ENCODE measurements around the gene PTPRE.
"Not testable (repeated sequence)": the region's sequence is repeated elsewhere in the genome, so short reads cannot be mapped to it uniquely, and the experiment has no call there.

Gene PTPRE

GRCh38 chr10:128081720-128082119 is 174.8 kb downstream of the PTPRE start:
- no peak for DNase-seq

GRCh38 chr10:128083191-128083895 is 176.4 kb downstream of the PTPRE start:
- DNase-seq: no peak

- no peak for DNase-seq
These were observed 177.5 kb downstream of the PTPRE start for GRCh38 chr10:128084364-128084763.

GRCh38 chr10:128084991-128085390 is 178.1 kb downstream of the PTPRE start:
- DNase-seq: no peak

GRCh38 chr10:128086003-128086863 is 179.3 kb downstream of the PTPRE start:
- no peak for DNase-seq

GRCh38 chr10:128087146-128087883 is 180.4 kb downstream of the PTPRE start:
- DNase-seq: no peak

GRCh38 chr10:128087884-128088709 is 181.2 kb downstream of the PTPRE start:
- DNase-seq: no peak

- DNase-seq: no peak
These were observed 184.8 kb downstream of the PTPRE start for GRCh38 chr10:128091636-128092210.

- no peak for DNase-seq
These were observed 185.6 kb downstream of the PTPRE start for GRCh38 chr10:128092454-128092853.

GRCh38 chr10:128094596-128094995 is 187.7 kb downstream of the PTPRE start:
- not testable (repeated sequence) for DNase-seq

GRCh38 chr10:128095027-128095752 is 188.3 kb downstream of the PTPRE start:
- peak in 1 of 2 experiments; percentile 19 for DNase-seq

GRCh38 chr10:128095753-128096469 is 189.0 kb downstream of the PTPRE start:
- no peak for DNase-seq

- DNase-seq: no peak
These were observed 189.7 kb downstream of the PTPRE start for GRCh38 chr10:128096486-128097199.

GRCh38 chr10:128097783-128098182 is 190.9 kb downstream of the PTPRE start:
- no peak for DNase-seq

- no peak for DNase-seq
These were observed 191.7 kb downstream of the PTPRE start for GRCh38 chr10:128098631-128099030.

GRCh38 chr10:128099901-128100300 is 193.0 kb downstream of the PTPRE start:
- DNase-seq: no peak

- DNase-seq: no peak
These were observed 195.0 kb downstream of the PTPRE start for GRCh38 chr10:128101901-128102300.

GRCh38 chr10:128102480-128103228 is 195.8 kb downstream of the PTPRE start:
- DNase-seq: no peak

- DNase-seq: peak in 1 of 2 experiments; percentile 26
These were observed 196.4 kb downstream of the PTPRE start for GRCh38 chr10:128103229-128103714.

Measured in stimulated activated CD4-positive, alpha-beta T cell treated with anti-CD3 and anti-CD28 coated beads, Interleukin-4, amount 100 ng/mL, for 4 hours (primary cell).